ENCODE results near the gene CCK.

DNA sequence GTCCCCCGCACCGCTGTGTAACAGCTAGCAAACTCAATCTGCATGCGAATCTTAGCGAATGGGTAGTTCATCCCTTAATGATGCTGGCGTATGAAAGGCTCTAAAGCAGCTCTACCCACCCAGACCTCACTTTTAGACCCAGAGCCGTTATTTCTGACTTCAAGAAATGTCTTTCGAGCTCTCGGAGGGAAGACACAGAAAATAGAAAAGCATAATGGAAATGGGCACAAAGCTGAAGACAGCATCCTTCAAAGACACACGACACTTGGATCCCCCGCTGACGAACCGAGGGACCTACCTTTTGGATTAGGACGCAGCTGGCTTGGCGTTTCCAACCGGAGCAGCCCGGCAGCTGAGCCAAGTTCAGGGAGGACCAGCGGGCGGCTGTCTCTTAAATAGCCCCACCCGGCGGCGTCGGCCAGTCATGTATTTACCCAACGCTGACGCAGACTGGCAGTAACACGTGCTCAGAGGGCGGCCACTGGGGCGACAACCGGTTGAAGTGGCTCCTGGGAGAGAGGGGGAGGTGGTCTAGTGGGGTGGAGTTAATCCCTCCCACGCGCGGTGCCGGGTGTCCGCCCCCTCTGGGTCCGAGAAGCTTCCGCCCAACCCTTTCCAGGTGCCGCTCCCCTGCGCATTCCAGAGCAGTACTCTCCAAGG is 1.5 kb downstream of the CCK start:
- TF ChIP-seq, protein P1, sequence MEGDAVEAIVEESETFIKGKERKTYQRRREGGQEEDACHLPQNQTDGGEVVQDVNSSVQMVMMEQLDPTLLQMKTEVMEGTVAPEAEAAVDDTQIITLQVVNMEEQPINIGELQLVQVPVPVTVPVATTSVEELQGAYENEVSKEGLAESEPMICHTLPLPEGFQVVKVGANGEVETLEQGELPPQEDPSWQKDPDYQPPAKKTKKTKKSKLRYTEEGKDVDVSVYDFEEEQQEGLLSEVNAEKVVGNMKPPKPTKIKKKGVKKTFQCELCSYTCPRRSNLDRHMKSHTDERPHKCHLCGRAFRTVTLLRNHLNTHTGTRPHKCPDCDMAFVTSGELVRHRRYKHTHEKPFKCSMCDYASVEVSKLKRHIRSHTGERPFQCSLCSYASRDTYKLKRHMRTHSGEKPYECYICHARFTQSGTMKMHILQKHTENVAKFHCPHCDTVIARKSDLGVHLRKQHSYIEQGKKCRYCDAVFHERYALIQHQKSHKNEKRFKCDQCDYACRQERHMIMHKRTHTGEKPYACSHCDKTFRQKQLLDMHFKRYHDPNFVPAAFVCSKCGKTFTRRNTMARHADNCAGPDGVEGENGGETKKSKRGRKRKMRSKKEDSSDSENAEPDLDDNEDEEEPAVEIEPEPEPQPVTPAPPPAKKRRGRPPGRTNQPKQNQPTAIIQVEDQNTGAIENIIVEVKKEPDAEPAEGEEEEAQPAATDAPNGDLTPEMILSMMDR (IDR thresholded peaks at IDR 0.05; ENCODE audit: low read length) = no peak
- no peak for TF ChIP-seq EZH2 (optimal IDR thresholded peaks at IDR 0.05; ENCODE audit: low read depth, low read length)
- no peak for TF ChIP-seq EZH2phosphoT487 (IDR thresholded peaks at IDR 0.05; ENCODE audit: low read length)
